Smooth muscle cell (in vitro differentiated cells): ENCODE measurements around the gene PEX11A. TPM values are rescaled to one million over a fixed set of nuclear protein-coding genes. Genes with fewer than 3 reads are reported as not detected.

ENCODE experiments used
- DNase-seq: peaks from one replicate; lab custom pipeline; 2025; ENCODE audit not compliant: unreplicated experiment; lab: John Stamatoyannopoulos, UW
- H2AFZ ChIP-seq: fragments of 200-600 bp; sonication (generic); 2 replicates; pipeline ENCODE4 v1.6.0; 2016; ENCODE audit warnings: antibody characterized with exemption, low read depth, mild to moderate bottlenecking
- H3F3A ChIP-seq: fragments of 200-600 bp; sonication (generic); 2 replicates; pipeline ENCODE4 v1.6.0; 2017; ENCODE audit warnings: antibody characterized with exemption, low read depth
- H3K27ac ChIP-seq: fragments of 200-600 bp; sonication (generic); 2 replicates; pipeline ENCODE4 v1.5.1; 2016; ENCODE audit warnings: low read depth, mild to moderate bottlenecking
- H3K27me3 ChIP-seq: fragments of 200-600 bp; sonication (generic); 2 replicates; pipeline ENCODE4 v1.6.1; 2016; ENCODE audit warnings: low read depth, mild to moderate bottlenecking
- H3K36me3 ChIP-seq: fragments of 200-600 bp; sonication (generic); 2 replicates; pipeline ENCODE4 v1.5.1; 2016; ENCODE audit warnings: low read depth
- H3K4me1 ChIP-seq: fragments of 200-600 bp; sonication (generic); 2 replicates; pipeline ENCODE4 v1.5.1; 2016; ENCODE audit warnings: low read depth
- H3K4me2 ChIP-seq: fragments of 200-600 bp; sonication (generic); 2 replicates; pipeline ENCODE4 v1.6.0; 2016; ENCODE audit warnings: mild to moderate bottlenecking
- H3K4me3 ChIP-seq: fragments of 200-600 bp; sonication (generic); 2 replicates; pipeline ENCODE4 v1.5.1; 2016; ENCODE audit warnings: mild to moderate bottlenecking
- H3K79me2 ChIP-seq: fragments of 200-600 bp; sonication (generic); 2 replicates; pipeline ENCODE4 v1.6.0; 2016; ENCODE audit warnings: low read depth, mild to moderate bottlenecking
- H3K9ac ChIP-seq: fragments of 200-600 bp; sonication (generic); 2 replicates; pipeline ENCODE4 v1.6.0; 2016; ENCODE audit warnings: low read depth
- H3K9me3 ChIP-seq: fragments of 200-600 bp; sonication (generic); replicated peaks from 2 replicates; pipeline ENCODE4 v1.5.1; 2016; ENCODE audit warnings: low read depth
- H4K20me1 ChIP-seq: fragments of 200-600 bp; sonication (generic); 2 replicates; pipeline ENCODE4 v1.6.0; 2016; ENCODE audit warnings: low read depth
- WGBS: methylation state at CpG from one replicate; pipeline ENCODE4 v1.1.7; 2016; ENCODE audit warnings: low lambda C conversion rate; 5-methylcytosine and 5-hydroxymethylcytosine counted together
- polyA plus RNA-seq: library from polyadenylated mRNA; unstranded; fragments of >200 nt; fragmentation: Nextera tagmentation; extraction: Ambion mirVana; gene quantifications from 2 replicates; pipeline ENCODE4 v1.2.1, GENCODE V29; 2016
- total RNA-seq: library from RNA; depleted of rRNA; stranded (reverse); fragments of >200 nt; gene quantifications from 2 replicates; pipeline ENCODE4 v1.2.3, GENCODE V29; 2014
- TF ChIP-seq, protein P1 (sequence below): fragments of 200-600 bp; sonication (generic); IDR thresholded peaks from 2 replicates; pipeline ENCODE4 v1.5.1; 2017; ENCODE audit warnings: borderline replicate concordance, mild to moderate bottlenecking, antibody characterized with exemption; ENCODE audit not compliant: insufficient read depth, poor library complexity, severe bottlenecking

Gene PEX11A
- total and polyA plus RNA-seq, 2 experiments from 2014 or later, result 3.8 to 4.7 TPM

GRCh38 chr15:89724621-89725020 is 34.1 kb upstream of the PEX11A start:
- Histone ChIP-seq H3K9me3 (no peaks in the 10 kb centered on the region), H4K20me1 (no peaks in the 10 kb centered on the region), H3K27me3 (no peaks in the 10 kb centered on the region), H3K36me3 (no peaks in the 10 kb centered on the region), H3K9ac (no peak overlapping the region), H2AFZ (no peak overlapping the region), H3K27ac (no peak overlapping the region), H3K4me3 (no peak overlapping the region), H3K79me2 (no peaks in the 10 kb centered on the region), H3F3A (no peaks in the 10 kb centered on the region), H3K4me1 (no peaks in the 10 kb centered on the region), H3K4me2 (no peak overlapping the region)
- TF ChIP-seq, protein P1, sequence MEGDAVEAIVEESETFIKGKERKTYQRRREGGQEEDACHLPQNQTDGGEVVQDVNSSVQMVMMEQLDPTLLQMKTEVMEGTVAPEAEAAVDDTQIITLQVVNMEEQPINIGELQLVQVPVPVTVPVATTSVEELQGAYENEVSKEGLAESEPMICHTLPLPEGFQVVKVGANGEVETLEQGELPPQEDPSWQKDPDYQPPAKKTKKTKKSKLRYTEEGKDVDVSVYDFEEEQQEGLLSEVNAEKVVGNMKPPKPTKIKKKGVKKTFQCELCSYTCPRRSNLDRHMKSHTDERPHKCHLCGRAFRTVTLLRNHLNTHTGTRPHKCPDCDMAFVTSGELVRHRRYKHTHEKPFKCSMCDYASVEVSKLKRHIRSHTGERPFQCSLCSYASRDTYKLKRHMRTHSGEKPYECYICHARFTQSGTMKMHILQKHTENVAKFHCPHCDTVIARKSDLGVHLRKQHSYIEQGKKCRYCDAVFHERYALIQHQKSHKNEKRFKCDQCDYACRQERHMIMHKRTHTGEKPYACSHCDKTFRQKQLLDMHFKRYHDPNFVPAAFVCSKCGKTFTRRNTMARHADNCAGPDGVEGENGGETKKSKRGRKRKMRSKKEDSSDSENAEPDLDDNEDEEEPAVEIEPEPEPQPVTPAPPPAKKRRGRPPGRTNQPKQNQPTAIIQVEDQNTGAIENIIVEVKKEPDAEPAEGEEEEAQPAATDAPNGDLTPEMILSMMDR, result no peak
- 100% methylated on average over 1 of the region's 1 CpG for WGBS
- DNase-seq, result no peak

GRCh38 chr15:89723031-89723430 is 32.5 kb upstream of the PEX11A start:
- Histone ChIP-seq H3K9ac (no peak overlapping the region), H3K27ac (no peak overlapping the region), H3K27me3 (no peaks in the 10 kb centered on the region), H3K9me3 (no peaks in the 10 kb centered on the region), H3K4me3 (no peak overlapping the region), H3F3A (no peaks in the 10 kb centered on the region), H3K36me3 (no peaks in the 10 kb centered on the region), H3K4me1 (no peaks in the 10 kb centered on the region), H3K4me2 (no peak overlapping the region), H4K20me1 (no peaks in the 10 kb centered on the region), H2AFZ (no peak overlapping the region), H3K79me2 (no peaks in the 10 kb centered on the region)
- DNase-seq, result no peak
- 85% methylated on average over 3 of the region's 3 CpGs for WGBS
- TF ChIP-seq, protein P1, result no peak

DNA sequence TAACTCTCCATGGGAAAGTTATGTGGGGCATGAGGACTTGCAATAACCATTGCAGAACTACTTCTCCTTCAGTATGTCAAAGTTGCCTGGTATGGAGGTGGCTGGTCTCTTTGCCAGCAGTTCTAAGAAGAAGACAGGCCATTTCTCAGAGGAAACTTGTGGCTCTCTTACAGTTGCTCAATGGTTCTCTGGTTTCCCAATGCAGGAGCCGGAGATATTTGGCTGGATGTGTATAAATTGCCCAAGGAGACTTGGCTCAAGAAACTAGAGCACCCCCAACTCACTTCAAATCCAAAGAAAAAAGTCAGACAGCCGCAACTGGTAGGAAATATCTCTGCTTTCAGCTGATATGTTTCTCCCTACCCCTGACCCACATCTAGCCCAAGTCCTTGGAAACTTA is 24.2 kb upstream of the PEX11A start:
- no peak for DNase-seq
- Histone ChIP-seq H2AFZ (no peak overlapping the region), H3K27me3 (no peaks in the 10 kb centered on the region), H3K4me3 (no peak overlapping the region), H3F3A (no peaks in the 10 kb centered on the region), H3K36me3 (no peaks in the 10 kb centered on the region), H3K9ac (no peak overlapping the region), H3K79me2 (no peaks in the 10 kb centered on the region), H3K4me1 (no peaks in the 10 kb centered on the region), H3K9me3 (no peaks in the 10 kb centered on the region), H4K20me1 (no peaks in the 10 kb centered on the region), H3K27ac (no peak overlapping the region), H3K4me2 (no peak overlapping the region)
- TF ChIP-seq, protein P1, result no peak
- 95% methylated on average over 2 of the region's 2 CpGs for WGBS

GRCh38 chr15:89707577-89707976 is 17.0 kb upstream of the PEX11A start:
- Histone ChIP-seq H2AFZ (no peak overlapping the region), H3F3A (no peaks in the 10 kb centered on the region), H4K20me1 (no peaks in the 10 kb centered on the region), H3K9ac (no peak overlapping the region), H3K27ac (no peak overlapping the region), H3K4me1 (no peaks in the 10 kb centered on the region), H3K36me3 (no peaks in the 10 kb centered on the region), H3K4me2 (no peak overlapping the region), H3K4me3 (no peak overlapping the region), H3K27me3 (peaks cover 10% of the 10 kb centered on the region), H3K79me2 (no peaks in the 10 kb centered on the region), H3K9me3 (no peaks in the 10 kb centered on the region)
- no peak for DNase-seq
- TF ChIP-seq, protein P1, result no peak
- WGBS, result 94% methylated on average over 1 of the region's 1 CpG
